ACC112 (cell line): ENCODE measurements around the gene CCDC81.

Experiments
- H2AFZ ChIP-seq: fragments of 200-600 bp; sonication (generic); one replicate; pipeline ENCODE4 v1.6.0; 2017; ENCODE audit warnings: antibody characterized with exemption, low read length; ENCODE audit not compliant: unreplicated experiment
- H3K27ac ChIP-seq: fragments of 200-600 bp; sonication (generic); 2 replicates; pipeline ENCODE4 v1.5.1; 2014; ENCODE audit warnings: low read depth, mild to moderate bottlenecking, antibody characterized with exemption, low read length, moderate library complexity
- H3K27me3 ChIP-seq: fragments of 200-600 bp; sonication (generic); 2 replicates; pipeline ENCODE4 v1.6.1; 2014; ENCODE audit warnings: mild to moderate bottlenecking, antibody characterized with exemption, low read length, moderate library complexity, mixed read lengths; ENCODE audit not compliant: insufficient read depth
- H3K36me3 ChIP-seq: fragments of 200-600 bp; sonication (generic); 2 replicates; pipeline ENCODE4 v1.6.1; 2016; ENCODE audit warnings: mild to moderate bottlenecking, antibody characterized with exemption, low read length, moderate library complexity, mixed read lengths; ENCODE audit not compliant: insufficient read depth
- H3K4me1 ChIP-seq: fragments of 200-600 bp; sonication (generic); one replicate; pipeline ENCODE4 v1.6.1; 2016; ENCODE audit warnings: low read length, mixed read lengths; ENCODE audit not compliant: insufficient read depth, unreplicated experiment, control insufficient read depth
- H3K4me3 ChIP-seq: fragments of 200-600 bp; sonication (generic); 2 replicates; pipeline ENCODE4 v1.5.1; 2014; ENCODE audit warnings: mild to moderate bottlenecking, low read depth, low read length
- H3K79me2 ChIP-seq: fragments of 200-600 bp; sonication (generic); one replicate; pipeline ENCODE4 v1.6.0; 2016; ENCODE audit warnings: low read length; ENCODE audit not compliant: control insufficient read depth, unreplicated experiment, insufficient read depth

The CCDC81 gene

GRCh38 chr11:86461892-86462291, 87.2 kb downstream of the CCDC81 start:
- Histone ChIP-seq H3K27me3 (no peaks in the 10 kb centered on the region), H3K4me3 (no peak overlapping the region), H3K27ac (no peak overlapping the region), H3K4me1 (peaks cover 30% of the 10 kb centered on the region), H3K79me2 (no peaks in the 10 kb centered on the region), H3K36me3 (peaks cover 4% of the 10 kb centered on the region; the same call in 1 of the 2 replicates), H2AFZ (no peak overlapping the region)

GRCh38 chr11:86463120-86463519, 88.4 kb downstream of the CCDC81 start:
- no peak overlapping the region for H3K4me3 ChIP-seq
- peaks cover 4% of the 10 kb centered on the region; the same call in 1 of the 2 replicates for H3K36me3 ChIP-seq
- peaks cover 29% of the 10 kb centered on the region for H3K4me1 ChIP-seq
- no peaks in the 10 kb centered on the region for H3K79me2 ChIP-seq
- no peaks in the 10 kb centered on the region for H3K27me3 ChIP-seq
- H2AFZ ChIP-seq, result no peak overlapping the region
- H3K27ac ChIP-seq, result no peak overlapping the region

- H3K4me1 ChIP-seq, result peaks cover 21% of the 10 kb centered on the region
- H3K27me3 ChIP-seq, result no peaks in the 10 kb centered on the region
- no peak overlapping the region for H3K27ac ChIP-seq
- no peaks in the 10 kb centered on the region for H3K79me2 ChIP-seq
- H3K36me3 ChIP-seq, result peaks cover 4% of the 10 kb centered on the region; the same call in 1 of the 2 replicates
- H2AFZ ChIP-seq, result no peak overlapping the region
- no peak overlapping the region for H3K4me3 ChIP-seq
Measured at GRCh38 chr11:86463955-86464354, 89.3 kb downstream of the CCDC81 start.

GRCh38 chr11:86464509-86465221, 90.0 kb downstream of the CCDC81 start:
- peaks cover 4% of the 10 kb centered on the region; the same call in 1 of the 2 replicates for H3K36me3 ChIP-seq
- H3K4me1 ChIP-seq, result peaks cover 14% of the 10 kb centered on the region
- H3K79me2 ChIP-seq, result no peaks in the 10 kb centered on the region
- H3K27ac ChIP-seq, result no peak overlapping the region
- no peak overlapping the region for H3K4me3 ChIP-seq
- no peak overlapping the region for H2AFZ ChIP-seq
- no peaks in the 10 kb centered on the region for H3K27me3 ChIP-seq

GRCh38 chr11:86468169-86468568, 93.5 kb downstream of the CCDC81 start:
- no peaks in the 10 kb centered on the region for H3K27me3 ChIP-seq
- no peak overlapping the region for H3K27ac ChIP-seq
- no peak overlapping the region for H2AFZ ChIP-seq
- H3K79me2 ChIP-seq, result no peaks in the 10 kb centered on the region
- H3K4me1 ChIP-seq, result no peaks in the 10 kb centered on the region
- no peak overlapping the region for H3K4me3 ChIP-seq
- H3K36me3 ChIP-seq, result peaks cover 4% of the 10 kb centered on the region; the same call in 1 of the 2 replicates

GRCh38 chr11:86469491-86470388, 95.1 kb downstream of the CCDC81 start:
- H3K27ac ChIP-seq, result no peak overlapping the region
- peaks cover 13% of the 10 kb centered on the region for H3K4me1 ChIP-seq

More at GRCh38 chr11:86469491-86470388, 95.1 kb downstream of the CCDC81 start:
- Histone ChIP-seq H3K4me3 (no peak overlapping the region), H3K36me3 (no peaks in the 10 kb centered on the region), H3K27me3 (no peaks in the 10 kb centered on the region), H3K79me2 (no peaks in the 10 kb centered on the region), H2AFZ (no peak overlapping the region)
